Measurements from ENCODE around the gene GRID1.

GRID1 gene

GRCh38 chr10:86023336-86023735, 343.3 kb downstream of the GRID1 start:
- no peaks in the 10 kb centered on the region for H3K4me1 ChIP-seq (ENCODE audit: control insufficient read depth, insufficient read depth, low read length)
- TF ChIP-seq KLF16 (tag by site-specific recombination; IDR thresholded peaks at IDR 0.05), result no peak
- no peak for TF ChIP-seq ZNF658 (tag by site-specific recombination; IDR thresholded peaks at IDR 0.05)
- TF ChIP-seq ZBTB17 (tag by site-specific recombination; IDR thresholded peaks at IDR 0.05), result no peak
- TF ChIP-seq ZNF140 (tag by site-specific recombination; IDR thresholded peaks at IDR 0.05), result no peak
- no peak for TF ChIP-seq ZBTB20 (tag by site-specific recombination; IDR thresholded peaks at IDR 0.05)
- no peak for TF ChIP-seq RBAK (tag by site-specific recombination; IDR thresholded peaks at IDR 0.05)
- no peak for TF ChIP-seq ZNF112 (tag by site-specific recombination; IDR thresholded peaks at IDR 0.05)
- TF ChIP-seq ZNF777 (tag by site-specific recombination; IDR thresholded peaks at IDR 0.05; ENCODE audit: borderline replicate concordance), result no peak
- TF ChIP-seq ZSCAN23 (tag by site-specific recombination; IDR thresholded peaks at IDR 0.05), result no peak
- no peak for TF ChIP-seq ZNF426 (tag by site-specific recombination; IDR thresholded peaks at IDR 0.05)
- no peak for TF ChIP-seq ZNF221 (tag by site-specific recombination; IDR thresholded peaks at IDR 0.05; ENCODE audit: borderline replicate concordance)
- TF ChIP-seq ZNF514 (tag by site-specific recombination; IDR thresholded peaks at IDR 0.05), result no peak
- no peak for TF ChIP-seq ZNF701 (tag by site-specific recombination; IDR thresholded peaks at IDR 0.05)
- no peak for TF ChIP-seq YY1 (tag by site-specific recombination; IDR thresholded peaks at IDR 0.05)
- no peak overlapping the region for H3K4me3 ChIP-seq (ENCODE audit: low read depth, low read length)
- POLR2A ChIA-PET, result no interaction called here
- CTCF ChIA-PET, result no interaction called here
- no peaks in the 10 kb centered on the region for H3K9me3 ChIP-seq (ENCODE audit: control insufficient read depth, insufficient read depth, low read depth, low read length)
- H3K27ac ChIP-seq (ENCODE audit: extremely low read depth, low read depth, low read length), result no peak overlapping the region
- no peaks in the 10 kb centered on the region for H3K36me3 ChIP-seq (ENCODE audit: control insufficient read depth in 2 of 2, insufficient read depth in 1 of 2, low read length in 2 of 2)

DNA sequence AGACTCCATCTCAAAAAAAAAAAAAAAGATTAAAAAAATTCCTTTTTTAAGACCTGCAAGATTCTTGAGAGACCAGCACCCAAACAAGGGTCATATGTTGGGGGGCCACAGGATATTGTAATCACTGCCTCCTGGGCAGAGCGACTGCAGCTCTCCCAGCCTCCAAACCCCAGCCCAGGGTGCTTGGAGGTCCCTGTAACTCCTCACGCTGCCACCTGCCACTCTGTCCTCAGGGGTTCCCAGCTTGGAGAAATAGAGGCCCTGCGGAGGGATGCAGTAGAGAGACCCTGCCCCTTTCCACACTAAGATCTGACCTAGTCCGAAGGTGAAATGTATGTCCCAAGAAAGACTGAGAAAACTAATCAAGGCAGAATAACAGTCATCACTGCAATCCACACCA, 343.7 kb downstream of the GRID1 start:
- CTCF ChIA-PET, result no interaction called here
- TF ChIP-seq ZNF335 (tag by site-specific recombination; conservative IDR thresholded peaks at IDR 0.05) (no peak), ZNF302 (tag by site-specific recombination; IDR thresholded peaks at IDR 0.05; ENCODE audit: low read depth) (no peak), ZBTB21 (tag by site-specific recombination; IDR thresholded peaks at IDR 0.05) (no peak), ZNF785 (tag by site-specific recombination; IDR thresholded peaks at IDR 0.05) (no peak), ZNF571 (tag by site-specific recombination; IDR thresholded peaks at IDR 0.05) (no peak), ZNF366 (tag by site-specific recombination; conservative IDR thresholded peaks at IDR 0.05) (no peak), ZNF16 (tag by site-specific recombination; IDR thresholded peaks at IDR 0.05; ENCODE audit: low read depth) (no peak), ZNF664 (tag by site-specific recombination; IDR thresholded peaks at IDR 0.05) (no peak), PRDM4 (tag by site-specific recombination; IDR thresholded peaks at IDR 0.05) (no peak), FEZF1 (tag by site-specific recombination; IDR thresholded peaks at IDR 0.05) (no peak), HOXC10 (CRISPR knock-in tag; IDR thresholded peaks at IDR 0.05) (no peak), ZNF777 (tag by site-specific recombination; IDR thresholded peaks at IDR 0.05; ENCODE audit: borderline replicate concordance) (no peak), ZBTB17 (tag by site-specific recombination; IDR thresholded peaks at IDR 0.05) (no peak), TCF7L2 (IDR thresholded peaks at IDR 0.05; ENCODE audit: borderline replicate concordance, low read depth, low read length) (no peak), SETDB1 (IDR thresholded peaks at IDR 0.05; ENCODE audit: insufficient read length, low read length) (no peak), ZNF404 (tag by site-specific recombination; IDR thresholded peaks at IDR 0.05) (no peak), ZNF768 (tag by site-specific recombination; IDR thresholded peaks at IDR 0.05) (no peak)
- TF ChIP-seq, protein P1, sequence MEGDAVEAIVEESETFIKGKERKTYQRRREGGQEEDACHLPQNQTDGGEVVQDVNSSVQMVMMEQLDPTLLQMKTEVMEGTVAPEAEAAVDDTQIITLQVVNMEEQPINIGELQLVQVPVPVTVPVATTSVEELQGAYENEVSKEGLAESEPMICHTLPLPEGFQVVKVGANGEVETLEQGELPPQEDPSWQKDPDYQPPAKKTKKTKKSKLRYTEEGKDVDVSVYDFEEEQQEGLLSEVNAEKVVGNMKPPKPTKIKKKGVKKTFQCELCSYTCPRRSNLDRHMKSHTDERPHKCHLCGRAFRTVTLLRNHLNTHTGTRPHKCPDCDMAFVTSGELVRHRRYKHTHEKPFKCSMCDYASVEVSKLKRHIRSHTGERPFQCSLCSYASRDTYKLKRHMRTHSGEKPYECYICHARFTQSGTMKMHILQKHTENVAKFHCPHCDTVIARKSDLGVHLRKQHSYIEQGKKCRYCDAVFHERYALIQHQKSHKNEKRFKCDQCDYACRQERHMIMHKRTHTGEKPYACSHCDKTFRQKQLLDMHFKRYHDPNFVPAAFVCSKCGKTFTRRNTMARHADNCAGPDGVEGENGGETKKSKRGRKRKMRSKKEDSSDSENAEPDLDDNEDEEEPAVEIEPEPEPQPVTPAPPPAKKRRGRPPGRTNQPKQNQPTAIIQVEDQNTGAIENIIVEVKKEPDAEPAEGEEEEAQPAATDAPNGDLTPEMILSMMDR (tag by site-specific recombination; IDR thresholded peaks at IDR 0.05), result no peak

More for the DNA sequence above, 343.7 kb downstream of the GRID1 start:
- Histone ChIP-seq H3K27ac (ENCODE audit: extremely low read depth, low read depth, low read length) (no peak overlapping the region), H3K36me3 (ENCODE audit: control insufficient read depth in 2 of 2, insufficient read depth in 1 of 2, low read length in 2 of 2) (no peaks in the 10 kb centered on the region), H3K9me3 (ENCODE audit: control insufficient read depth, insufficient read depth, low read depth, low read length) (no peaks in the 10 kb centered on the region), H3K4me3 (ENCODE audit: low read depth, low read length) (no peak overlapping the region), H3K4me1 (ENCODE audit: control insufficient read depth, insufficient read depth, low read length) (no peaks in the 10 kb centered on the region)
- POLR2A ChIA-PET, result no interaction called here
